HG02588 (cell line): Measurements from ENCODE around the gene OR5A2.
"Not testable (repeated sequence)": the region's sequence is repeated elsewhere in the genome, so short reads cannot be mapped to it uniquely, and the experiment has no call there.

Experiments
- ATAC-seq: cut with Tn5 transposase; IDR thresholded peaks from one replicate; pipeline ENCODE4 v1.9.1; 2021; ENCODE audit warnings: mild to moderate bottlenecking, moderate library complexity; ENCODE audit not compliant: unreplicated experiment

OR5A2 gene

GRCh38 chr11:59426361-59427067 lies at the start of gene OR5A2:
TSS of gene OR5A2 (minus strand) at chr11:59426413. CDS start at chr11:59422953, 3,460 bp downstream.
- no peak for ATAC-seq

GRCh38 chr11:59475176-59475575 lies 49.0 kb upstream of the OR5A2 start:
- no peak for ATAC-seq

GRCh38 chr11:59473015-59473414 lies 46.8 kb upstream of the OR5A2 start, which contains the start of gene OR4D10:
TSS of gene OR4D10 (plus strand) at chr11:59473315. CDS start at chr11:59477430, 4,115 bp downstream.
- no peak for ATAC-seq

GRCh38 chr11:59463190-59463641 lies 37.0 kb upstream of the OR5A2 start:
- no peak for ATAC-seq

- ATAC-seq, result no peak
Measured at GRCh38 chr11:59459916-59460315, 33.7 kb upstream of the OR5A2 start.

- no peak for ATAC-seq
Measured at GRCh38 chr11:59456661-59457060, 30.4 kb upstream of the OR5A2 start, which contains the start of gene OR4D6. TSS of gene OR4D6 (plus strand) at chr11:59456961. CDS start at chr11:59456961, 0 bp downstream.

- ATAC-seq, result no peak
Measured at GRCh38 chr11:59448484-59448883, 22.3 kb upstream of the OR5A2 start.

GRCh38 chr11:59445624-59446023 lies 19.4 kb upstream of the OR5A2 start:
- ATAC-seq, result not testable (repeated sequence)

- ATAC-seq, result no peak
Measured at GRCh38 chr11:59437770-59438169, 11.6 kb upstream of the OR5A2 start.

GRCh38 chr11:59436169-59436568 lies 10.0 kb upstream of the OR5A2 start, which contains the start of gene OR5A1:
TSS of gene OR5A1 (plus strand) at chr11:59436469. CDS start at chr11:59443169, 6,700 bp downstream.
- no peak for ATAC-seq

GRCh38 chr11:59429924-59430516 lies 3.8 kb upstream of the OR5A2 start:
- peak; percentile 66 for ATAC-seq

- no peak for ATAC-seq
Measured at GRCh38 chr11:59427068-59427382, 812 bp upstream of the OR5A2 start.

- ATAC-seq, result no peak
Measured at GRCh38 chr11:59425131-59425530, 1.1 kb downstream of the OR5A2 start.

GRCh38 chr11:59423835-59424234 lies 2.4 kb downstream of the OR5A2 start:
- no peak for ATAC-seq

GRCh38 chr11:59418156-59418555 lies 8.1 kb downstream of the OR5A2 start:
- no peak for ATAC-seq

- ATAC-seq, result no peak
Measured at GRCh38 chr11:59417023-59417422, 9.2 kb downstream of the OR5A2 start.

- ATAC-seq, result no peak
Measured at GRCh38 chr11:59416613-59417012, 9.6 kb downstream of the OR5A2 start.

- ATAC-seq, result no peak
Measured at GRCh38 chr11:59415111-59415510, 11.1 kb downstream of the OR5A2 start.

- ATAC-seq, result no peak
Measured at GRCh38 chr11:59413646-59414045, 12.6 kb downstream of the OR5A2 start.

- no peak for ATAC-seq
Measured at GRCh38 chr11:59403546-59403945, 22.7 kb downstream of the OR5A2 start.

- no peak for ATAC-seq
Measured at GRCh38 chr11:59401262-59401552, 25.0 kb downstream of the OR5A2 start.

GRCh38 chr11:59400461-59401261 lies 25.6 kb downstream of the OR5A2 start:
- no peak for ATAC-seq
